SW 1271 (cell line): Measurements from ENCODE around the gene MBNL1.

Source experiments
- DNase-seq, 2 experiments: peaks; one replicate each; lab custom pipeline; 2025; lab: John Stamatoyannopoulos, UW

The MBNL1 gene

GRCh38 chr3:152253514-152253913 is 15.2 kb upstream of the MBNL1 start:
- DNase-seq = no peak

GRCh38 chr3:152254041-152254440 is 14.7 kb upstream of the MBNL1 start:
- DNase-seq = no peak

- DNase-seq = no peak
Measured at GRCh38 chr3:152255290-152255689, 13.4 kb upstream of the MBNL1 start.

DNA sequence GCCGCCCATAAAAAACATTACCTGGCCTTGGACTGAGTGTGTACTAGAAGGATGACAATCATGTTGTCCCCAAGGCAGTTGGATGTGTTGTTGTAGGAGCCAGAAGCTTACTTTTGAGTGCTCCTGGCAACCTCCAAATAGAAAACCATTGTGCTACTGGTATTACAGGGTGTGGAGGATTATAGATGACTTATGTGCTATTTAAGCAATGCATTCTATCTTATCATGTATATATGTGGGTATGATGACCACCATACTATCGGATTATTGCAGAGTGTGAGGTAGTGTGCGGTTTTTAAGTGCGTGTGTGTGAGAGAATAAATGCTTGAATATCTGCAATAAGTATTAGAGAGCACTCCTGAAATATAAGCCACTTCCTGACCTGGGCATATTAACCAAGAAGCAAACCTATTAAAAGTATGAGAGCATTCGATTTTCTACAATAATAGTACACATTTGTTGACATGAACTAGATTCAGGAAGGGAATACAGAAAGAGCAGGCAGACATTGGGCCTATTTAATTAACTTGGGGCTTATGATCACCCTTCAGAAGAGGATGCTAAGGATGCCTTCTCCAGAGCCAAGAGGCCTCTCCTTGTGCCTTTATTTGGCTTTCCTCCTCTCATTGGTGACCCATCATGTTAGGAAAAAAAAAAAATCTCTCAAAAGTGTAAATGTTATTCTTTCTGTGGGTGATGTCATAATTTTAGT is 11.7 kb upstream of the MBNL1 start:
- DNase-seq = no peak

DNA sequence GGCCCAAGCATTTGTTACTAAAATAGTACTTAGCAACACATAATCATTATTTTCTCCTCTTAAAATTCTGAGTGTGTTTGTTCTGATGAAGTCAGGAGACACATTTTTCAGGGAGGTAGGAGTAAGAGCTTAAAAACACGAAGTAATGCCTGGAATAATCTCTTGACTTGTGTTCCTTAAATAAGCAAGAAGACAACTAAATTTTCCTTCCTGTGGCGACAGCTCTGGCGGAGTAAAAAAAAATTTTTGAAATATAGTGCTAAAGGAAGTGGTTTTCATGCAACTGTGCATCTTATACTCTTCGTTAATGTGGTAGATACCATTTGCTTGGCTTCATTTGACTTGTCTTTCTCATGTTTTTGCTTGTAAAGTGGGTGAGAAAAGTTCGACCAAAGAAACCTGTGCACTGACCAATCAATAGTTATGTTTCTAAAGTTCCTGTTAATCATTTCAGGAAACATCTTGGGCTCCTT is 11.1 kb upstream of the MBNL1 start:
- DNase-seq = no peak

- peak in 1 of 2 experiments; percentile 71 for DNase-seq
Measured at GRCh38 chr3:152258448-152259393, 10.0 kb upstream of the MBNL1 start.

DNA sequence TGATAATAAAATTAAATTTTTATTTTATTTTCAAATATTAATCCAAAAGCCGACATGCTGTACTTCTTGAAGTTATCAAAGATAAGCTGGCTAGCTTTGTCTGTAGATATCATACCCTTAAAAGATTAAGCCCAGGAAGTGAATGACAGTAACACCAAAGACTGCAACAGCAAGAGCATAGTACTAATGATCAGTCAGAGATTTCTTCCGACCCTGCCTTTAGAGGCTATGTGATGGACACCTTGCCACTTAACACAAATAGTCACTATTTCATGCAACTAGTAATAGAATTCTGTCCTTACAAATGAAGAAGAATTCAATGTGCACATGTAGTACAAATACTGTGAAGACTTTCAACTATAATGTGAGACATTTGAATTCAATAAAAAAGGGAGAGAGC is 9.3 kb upstream of the MBNL1 start:
- no peak for DNase-seq

- DNase-seq = no peak
Measured at GRCh38 chr3:152260026-152260425, 8.7 kb upstream of the MBNL1 start.

- DNase-seq = no peak
Measured at GRCh38 chr3:152260529-152260928, 8.2 kb upstream of the MBNL1 start.

DNA sequence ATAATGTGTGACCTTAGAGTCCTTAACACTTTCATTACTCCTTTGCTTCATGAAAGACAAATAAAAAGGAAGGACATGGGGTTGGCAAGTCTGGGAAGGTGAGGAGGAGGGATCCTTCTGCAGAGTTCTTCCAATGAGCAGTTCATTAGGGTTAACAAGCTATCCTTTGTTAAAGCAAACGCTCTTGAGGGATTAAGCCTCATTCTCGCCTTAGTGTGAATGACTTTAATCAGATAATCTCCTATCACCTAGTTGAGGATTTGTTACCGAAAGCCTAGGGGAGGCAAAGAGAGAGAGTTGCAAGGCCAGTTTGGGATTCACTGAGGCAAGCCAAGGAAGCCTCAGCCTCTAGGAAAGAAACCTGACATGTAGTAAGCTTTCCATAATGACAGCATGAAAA is 7.4 kb upstream of the MBNL1 start:
- DNase-seq = no peak

- DNase-seq = no peak
Measured at GRCh38 chr3:152263711-152264110, 5.0 kb upstream of the MBNL1 start.

DNA sequence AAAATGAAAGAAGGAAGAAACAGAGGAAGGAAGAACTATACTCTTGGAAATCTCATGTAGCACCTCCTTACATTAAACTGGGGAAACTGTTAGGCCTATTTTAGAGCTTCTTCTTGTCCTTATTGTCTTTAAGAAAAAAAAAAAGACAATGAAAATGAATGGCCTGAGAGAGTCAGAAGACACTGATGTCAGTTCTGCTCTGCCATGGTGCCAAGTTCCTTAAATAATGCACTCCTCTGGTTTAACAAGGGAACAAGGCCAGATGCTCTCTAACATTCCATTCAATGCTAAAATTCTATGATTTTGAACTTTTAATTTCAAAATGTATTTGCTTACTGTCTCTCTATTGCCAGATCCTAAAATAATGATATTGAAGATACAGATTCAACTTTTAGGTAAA is 4.4 kb upstream of the MBNL1 start:
- DNase-seq = no peak

- DNase-seq = peak; percentile 40 to 91
Measured at GRCh38 chr3:152266221-152266995, 2.3 kb upstream of the MBNL1 start.

DNA sequence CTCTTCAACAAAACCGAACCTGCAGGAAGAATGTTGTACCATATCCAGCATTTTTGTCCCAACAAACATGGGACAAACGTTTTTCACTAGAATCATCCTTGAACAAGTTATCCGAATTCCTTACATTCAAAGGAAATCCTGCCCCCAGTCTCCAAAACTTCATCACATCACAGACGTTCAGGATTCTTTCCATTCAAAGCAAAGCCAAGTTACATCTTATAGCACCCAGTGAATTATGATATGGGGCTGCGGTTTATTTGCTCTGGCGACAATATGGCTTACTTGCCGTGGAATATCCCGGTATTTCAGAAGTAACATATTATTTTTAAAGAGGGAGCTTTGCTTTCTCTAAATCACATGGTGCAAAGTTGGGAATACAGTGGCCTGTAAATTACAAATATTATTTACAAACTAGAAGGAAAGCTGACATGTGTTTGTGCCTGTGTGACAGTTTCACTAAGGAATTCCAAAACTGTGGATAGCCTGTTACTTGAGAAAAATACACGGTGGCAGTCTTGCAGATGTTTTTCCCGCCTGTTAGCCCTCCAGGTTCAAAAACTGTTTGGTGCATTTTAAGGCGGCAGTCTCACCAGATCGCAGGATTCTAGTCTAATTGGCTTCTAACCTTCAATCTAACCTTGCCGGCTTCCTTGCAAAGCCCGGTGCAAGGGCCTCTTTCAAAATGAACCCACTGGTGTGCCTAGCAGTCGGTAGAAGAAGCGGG is 736 bp upstream of the MBNL1 start:
- no peak for DNase-seq

DNA sequence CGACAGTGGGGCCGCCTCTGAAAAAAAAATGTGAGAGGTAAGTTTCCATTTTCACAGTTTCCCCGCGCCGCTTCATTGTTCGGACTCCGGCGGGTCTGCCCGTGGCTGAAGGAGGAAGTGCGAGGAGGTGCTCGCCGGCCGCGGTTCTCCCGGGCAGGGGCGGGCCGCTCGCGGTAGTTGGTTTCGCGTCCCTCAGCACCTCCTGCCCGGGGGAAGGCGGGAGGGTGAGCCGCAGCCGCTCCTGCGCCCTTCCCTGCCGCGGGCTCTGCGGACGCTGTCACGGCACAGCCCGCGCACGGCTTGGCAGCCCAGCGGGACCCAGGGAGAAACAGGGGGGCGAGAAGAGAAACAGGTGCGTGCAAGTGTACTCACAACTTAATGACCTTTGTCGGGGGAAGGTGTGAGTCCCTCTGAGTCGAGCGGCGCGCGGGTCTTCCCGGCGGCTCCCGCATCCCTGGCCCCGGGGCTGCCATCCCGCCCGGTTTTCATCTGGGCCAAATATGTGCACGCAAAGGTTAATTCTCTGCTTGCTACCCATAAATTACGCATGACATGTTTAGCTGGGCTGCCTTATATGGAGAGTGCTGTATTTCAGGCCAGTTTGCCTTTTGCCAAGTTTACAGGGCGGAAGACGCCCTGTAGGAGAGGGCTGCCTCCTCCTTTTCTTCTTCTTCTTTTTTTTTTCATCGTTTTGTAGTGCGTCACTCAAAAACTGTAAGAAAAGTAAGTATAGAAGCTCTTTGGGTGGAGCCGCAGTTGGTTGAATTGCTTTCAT is 514 bp downstream of the MBNL1 start:
- DNase-seq = peak in 1 of 2 experiments; percentile 66

- peak in 1 of 2 experiments; percentile 66 for DNase-seq
Measured at GRCh38 chr3:152269831-152270734, 1.4 kb downstream of the MBNL1 start.

GRCh38 chr3:152270937-152271336 is 2.2 kb downstream of the MBNL1 start:
- DNase-seq = no peak

DNA sequence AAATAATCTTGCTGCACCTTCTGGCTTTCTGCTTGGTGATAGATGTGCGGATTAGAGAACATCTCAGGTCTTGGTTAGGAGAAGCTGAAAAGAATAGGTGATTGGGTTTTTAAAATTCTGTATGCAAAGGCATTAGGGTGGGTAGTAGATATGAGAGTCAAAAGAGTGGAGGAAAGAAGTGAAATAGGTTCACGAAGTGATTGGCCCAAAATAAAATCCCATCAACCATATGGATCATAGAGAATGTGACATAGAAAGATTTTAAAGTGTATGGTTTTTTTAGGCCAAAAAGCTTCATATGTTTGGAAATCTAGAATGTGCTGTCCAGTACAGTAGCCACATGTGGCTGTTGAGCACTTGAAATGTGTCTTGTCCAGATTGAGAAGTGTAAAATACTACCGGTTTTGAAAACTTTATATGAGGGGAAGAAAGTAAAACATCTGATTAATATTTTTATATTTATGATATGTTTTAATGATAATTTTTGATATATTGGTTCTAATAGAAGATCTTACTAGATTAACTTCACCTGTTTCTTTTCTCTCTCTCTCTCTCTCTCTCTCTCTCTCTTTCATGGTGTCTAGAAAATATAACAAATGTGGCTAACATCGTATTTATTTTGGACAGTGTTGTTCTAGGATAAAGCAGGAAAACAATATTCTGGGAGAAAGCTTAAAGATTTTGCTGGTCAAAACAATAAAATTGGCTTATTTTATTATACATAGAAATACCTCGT is 2.9 kb downstream of the MBNL1 start:
- no peak for DNase-seq

GRCh38 chr3:152272771-152273242 is 4.1 kb downstream of the MBNL1 start:
- DNase-seq = peak in 1 of 2 experiments; percentile 15
